Activated T-cell treated with anti-CD3 and anti-CD28 coated beads, Interleukin-2, amount 50 U/mL, for 4 hours (primary cell): ENCODE results near the gene OPTC. TPM values are rescaled to one million over a fixed set of nuclear protein-coding genes. Genes with fewer than 3 reads are reported as not detected.

Experiments
- ATAC-seq, 2 donors: fragments of 200-7000 bp; cut with Tn5 transposase; one replicate each; pipeline ENCODE4 v1.10.0; 2021
- DNase-seq: peaks from one replicate; pipeline ENCODE4 v3.0.0-alpha.2; 2020
- H3K27me3 Mint-ChIP-seq: one replicate; pipeline ENCODE4 v1.8.0; 2021; ENCODE audit warnings: low read depth, mixed read lengths
- H3K36me3 Mint-ChIP-seq: one replicate; pipeline ENCODE4 v1.8.0; 2022; ENCODE audit warnings: mixed read lengths; ENCODE audit not compliant: insufficient read depth
- H3K4me1 Mint-ChIP-seq: one replicate; pipeline ENCODE4 v1.8.0; 2021; ENCODE audit warnings: low read depth, mixed read lengths
- H3K4me3 Mint-ChIP-seq: one replicate; pipeline ENCODE4 v1.8.0; 2021; ENCODE audit warnings: mild to moderate bottlenecking, moderate library complexity, mixed read lengths
- H3K9me3 Mint-ChIP-seq: one replicate; pipeline ENCODE4 v1.8.0; 2021; ENCODE audit warnings: mixed read lengths
- total RNA-seq, 3 donors: library from RNA; stranded (reverse); gene quantifications; one replicate each; pipeline ENCODE4 v1.2.1, GENCODE V29; 2021

The OPTC gene
- total RNA-seq, 3 donors from 2014 or later: not detected

DNA sequence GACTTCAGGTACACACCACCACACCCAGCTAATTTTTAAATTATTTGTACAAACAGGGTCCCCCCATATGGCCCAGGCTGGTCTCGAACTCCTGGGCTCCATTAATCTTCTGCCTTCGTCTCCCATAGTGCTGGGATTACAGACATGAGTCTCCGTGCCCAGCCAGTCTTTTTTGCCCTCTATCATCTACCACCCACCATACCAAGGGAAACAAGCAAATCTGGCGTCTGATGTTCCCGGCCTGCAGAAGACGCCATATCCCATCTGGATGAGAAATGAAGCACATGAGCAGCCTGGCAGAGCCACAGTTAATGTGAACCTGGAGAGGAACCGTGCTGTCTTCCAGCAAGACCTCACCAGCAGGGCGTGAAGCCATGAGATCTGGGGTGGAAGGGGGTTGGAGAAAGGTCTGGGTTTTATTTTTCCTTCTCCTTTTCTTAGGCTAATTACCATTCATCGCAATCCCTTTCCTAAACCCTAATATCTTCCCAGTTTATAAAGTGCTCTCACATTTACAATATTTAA, 20.1 kb upstream of the OPTC start:
- Mint-ChIP-seq H3K4me1 (no peaks in the 10 kb centered on the region), H3K4me3 (no peak overlapping the region), H3K36me3 (no peaks in the 10 kb centered on the region), H3K9me3 (no peaks in the 10 kb centered on the region), H3K27me3 (peaks cover 25% of the 10 kb centered on the region)
- ATAC-seq (no peak), DNase-seq (no peak)

DNA sequence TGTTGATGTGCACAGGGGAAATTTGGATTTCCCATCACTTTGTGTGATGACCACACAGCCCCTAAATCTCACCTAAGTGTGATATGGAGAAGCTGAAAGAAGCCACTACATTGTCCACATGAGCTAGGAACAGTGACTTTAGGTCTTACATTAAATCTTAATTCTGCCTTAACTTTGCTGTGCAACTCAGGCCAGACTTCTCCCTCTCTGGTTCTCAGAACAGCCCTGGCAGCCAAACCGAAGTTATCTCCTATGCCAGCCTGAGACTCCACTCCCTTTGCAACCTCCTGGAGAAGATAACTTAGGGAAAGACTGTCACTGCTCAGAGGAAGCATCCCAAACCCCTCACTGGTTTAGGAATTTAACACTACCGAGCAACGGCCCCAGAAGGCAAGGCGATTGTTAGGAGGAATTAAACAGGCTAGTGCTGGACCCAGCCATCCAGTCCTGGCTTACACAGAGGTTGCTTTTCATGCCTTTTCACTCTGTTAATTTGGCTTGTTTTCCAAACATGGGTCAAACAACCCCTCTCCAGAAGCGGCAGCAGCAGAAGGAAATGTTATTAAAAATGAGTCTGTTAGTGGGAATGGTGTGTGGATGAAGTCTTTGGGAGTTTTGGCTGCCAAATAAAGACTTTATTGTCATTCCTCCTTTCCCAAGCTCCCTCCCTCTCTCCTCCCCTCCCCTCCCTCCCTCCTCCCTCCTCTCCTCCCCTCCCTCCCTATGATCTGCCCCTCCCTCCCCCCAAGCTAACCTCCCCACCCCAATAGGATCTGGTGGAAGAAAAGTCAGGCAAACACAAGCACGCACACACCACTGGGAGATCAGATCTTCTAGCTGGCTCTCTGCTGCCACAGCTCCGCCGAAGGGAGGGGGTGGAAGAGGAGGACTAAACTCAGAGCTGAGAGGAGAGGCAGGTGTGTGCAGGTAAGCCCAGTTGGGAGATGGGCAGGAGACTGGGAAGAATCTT, 18.7 kb upstream of the OPTC start, which contains the start of gene PRELP:
PRELP (plus strand) TSS at position 795 of the 970 bp plus-strand sequence. CDS start 7,379 bp downstream, outside the sequence.
- H3K4me3 Mint-ChIP-seq: no peak within 1 kb of the TSS
- no peaks in the 10 kb centered on the region for H3K4me1 Mint-ChIP-seq
- no peak for ATAC-seq
- no peaks in the 10 kb centered on the region for H3K9me3 Mint-ChIP-seq
- peaks cover 22% of the 10 kb centered on the region for H3K27me3 Mint-ChIP-seq
- DNase-seq: no peak
- H3K36me3 Mint-ChIP-seq: no peaks in the 10 kb centered on the region

- ATAC-seq (no peak), DNase-seq (no peak)
- Mint-ChIP-seq H3K36me3 (no peaks in the 10 kb centered on the region), H3K9me3 (no peaks in the 10 kb centered on the region), H3K4me3 (no peak overlapping the region), H3K4me1 (peaks cover 1% of the 10 kb centered on the region), H3K27me3 (peaks cover 18% of the 10 kb centered on the region)
Observed at GRCh38 chr1:203476216-203476814, 17.6 kb upstream of the OPTC start.

DNA sequence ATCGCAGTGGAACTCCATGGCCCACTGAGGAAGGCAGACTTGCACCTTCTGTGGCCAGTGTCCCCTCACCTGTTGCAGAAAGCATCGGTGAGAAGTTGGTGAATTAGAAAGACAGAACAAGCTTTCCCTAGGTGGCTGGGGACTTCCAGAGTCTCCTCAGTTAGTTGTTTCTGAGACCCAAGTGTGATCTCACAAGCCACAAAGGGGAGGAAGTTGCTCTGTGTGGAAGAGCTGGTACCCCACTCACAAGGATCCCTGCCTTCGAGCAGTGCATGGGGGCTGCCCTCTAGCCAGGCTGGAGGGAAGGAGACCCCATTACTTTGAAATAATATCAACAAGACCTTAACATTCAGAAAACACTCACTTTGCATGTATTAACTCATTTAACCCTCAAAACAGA, 16.2 kb upstream of the OPTC start:
- DNase-seq (no peak), ATAC-seq (no peak)
- H3K4me3 Mint-ChIP-seq: no peak overlapping the region
- peaks cover 18% of the 10 kb centered on the region for H3K27me3 Mint-ChIP-seq
- H3K4me1 Mint-ChIP-seq: peaks cover 1% of the 10 kb centered on the region
- no peaks in the 10 kb centered on the region for H3K9me3 Mint-ChIP-seq
- no peaks in the 10 kb centered on the region for H3K36me3 Mint-ChIP-seq

DNA sequence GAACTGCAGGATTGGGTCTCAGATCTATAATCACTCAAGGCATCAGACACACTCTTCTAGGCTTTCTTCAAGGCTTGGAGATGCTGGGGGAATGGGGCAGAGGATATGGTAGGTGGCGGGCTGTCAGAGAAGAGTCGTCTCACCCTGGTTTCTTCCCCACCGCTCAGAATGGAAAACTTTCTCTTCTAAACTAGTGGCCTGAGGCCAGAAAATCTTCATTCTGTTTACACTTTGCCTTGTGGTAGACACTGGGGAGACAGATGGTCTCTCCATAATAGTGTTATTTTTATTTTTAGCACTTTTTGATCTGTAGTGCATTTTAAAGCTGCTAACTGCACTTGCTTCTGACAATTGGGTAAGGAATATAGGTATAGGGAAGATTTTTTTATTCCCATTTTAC, 15.7 kb upstream of the OPTC start:
- ATAC-seq: no peak
- Mint-ChIP-seq H3K4me3 (no peak overlapping the region), H3K4me1 (peaks cover 1% of the 10 kb centered on the region), H3K9me3 (no peaks in the 10 kb centered on the region), H3K27me3 (peaks cover 18% of the 10 kb centered on the region), H3K36me3 (no peaks in the 10 kb centered on the region)
- DNase-seq: no peak

DNA sequence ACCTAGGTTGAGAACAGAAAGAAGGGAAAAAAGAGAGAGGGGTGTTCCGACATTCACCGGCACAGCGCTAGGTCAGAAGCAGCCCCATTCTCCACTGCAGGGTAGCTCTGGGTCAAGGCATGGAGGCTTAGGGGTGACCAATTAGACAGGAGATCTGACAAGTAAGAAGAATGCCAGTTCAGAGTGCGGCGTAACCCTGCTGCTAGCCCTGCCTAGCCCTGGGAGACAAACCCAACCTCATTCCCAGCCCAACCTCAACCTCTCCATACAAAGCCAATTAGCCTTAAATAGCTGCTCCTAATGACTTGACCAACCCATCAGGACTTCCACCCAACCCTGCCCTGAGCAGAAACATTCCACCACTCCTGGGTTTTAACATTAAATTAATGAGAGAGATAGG, 15.0 kb upstream of the OPTC start:
- Mint-ChIP-seq H3K27me3 (peaks cover 16% of the 10 kb centered on the region), H3K4me1 (peaks cover 1% of the 10 kb centered on the region), H3K36me3 (no peaks in the 10 kb centered on the region), H3K4me3 (no peak overlapping the region), H3K9me3 (no peaks in the 10 kb centered on the region)
- DNase-seq (no peak), ATAC-seq (no peak)

DNA sequence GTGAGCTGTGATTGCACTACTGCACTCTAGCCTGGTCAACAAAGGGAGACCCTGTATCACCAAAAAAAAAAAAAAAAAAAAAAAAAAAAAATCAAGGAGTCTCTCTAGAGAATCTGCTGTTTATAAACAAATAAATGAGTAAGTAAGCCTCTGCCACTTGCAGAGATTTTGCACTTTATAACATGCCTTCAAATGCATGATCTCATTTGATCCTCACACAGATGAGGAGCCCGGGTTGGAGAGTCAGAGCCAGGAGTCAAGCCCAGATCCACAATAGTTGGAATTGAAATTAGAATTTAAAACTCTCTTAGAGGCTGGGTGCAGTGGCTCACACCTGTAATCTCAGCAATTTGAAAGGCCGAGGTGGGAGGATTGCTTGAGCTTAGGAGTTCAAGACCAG, 14.3 kb upstream of the OPTC start:
- Mint-ChIP-seq H3K4me3 (no peak overlapping the region), H3K4me1 (peaks cover 1% of the 10 kb centered on the region), H3K27me3 (peaks cover 13% of the 10 kb centered on the region), H3K9me3 (no peaks in the 10 kb centered on the region), H3K36me3 (no peaks in the 10 kb centered on the region)
- ATAC-seq (no peak), DNase-seq (no peak)

GRCh38 chr1:203480084-203480483, 13.9 kb upstream of the OPTC start:
- Mint-ChIP-seq H3K27me3 (peaks cover 8% of the 10 kb centered on the region), H3K9me3 (no peaks in the 10 kb centered on the region), H3K4me3 (no peak overlapping the region), H3K36me3 (no peaks in the 10 kb centered on the region), H3K4me1 (peaks cover 1% of the 10 kb centered on the region)
- DNase-seq: no peak
- ATAC-seq: no peak

DNA sequence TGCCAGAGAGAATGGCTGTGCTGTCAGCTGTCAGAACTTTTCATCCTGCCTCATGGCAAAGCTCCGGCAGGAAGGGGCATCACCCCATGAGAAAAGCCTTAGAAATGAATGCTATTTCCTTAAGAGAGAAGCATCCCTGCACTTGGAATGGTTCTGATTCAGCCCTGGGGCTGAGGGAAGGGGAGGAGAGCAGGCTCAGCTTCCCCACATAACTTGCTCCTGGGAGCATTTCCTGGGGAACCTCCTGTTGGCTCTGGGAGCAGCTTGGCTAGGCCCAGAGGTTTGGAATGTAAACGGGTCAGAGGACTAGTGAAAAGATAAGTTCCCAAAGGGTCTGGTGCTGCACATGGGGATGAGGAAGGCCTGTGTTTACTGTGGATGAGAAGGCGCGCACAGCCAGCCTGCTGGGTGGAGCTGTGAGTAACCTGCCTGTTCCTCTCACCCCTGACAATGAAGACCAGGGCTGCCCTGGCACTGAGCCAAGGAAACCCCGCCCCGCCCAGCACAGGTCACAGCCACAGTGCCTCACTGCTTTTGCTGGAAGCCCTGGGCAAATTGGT, 13.3 kb upstream of the OPTC start:
- DNase-seq (peak; percentile 47), ATAC-seq (peak; percentile 54 to 81)
- Mint-ChIP-seq H3K9me3 (no peaks in the 10 kb centered on the region), H3K36me3 (no peaks in the 10 kb centered on the region), H3K4me3 (no peak overlapping the region), H3K4me1 (peaks cover 1% of the 10 kb centered on the region), H3K27me3 (peaks cover 6% of the 10 kb centered on the region)

- Mint-ChIP-seq H3K27me3 (peaks cover 2% of the 10 kb centered on the region), H3K4me3 (no peak overlapping the region), H3K4me1 (peaks cover 1% of the 10 kb centered on the region), H3K36me3 (no peaks in the 10 kb centered on the region), H3K9me3 (no peaks in the 10 kb centered on the region)
- no peak for DNase-seq
- no peak for ATAC-seq
Observed at GRCh38 chr1:203481196-203481595, 12.8 kb upstream of the OPTC start.

DNA sequence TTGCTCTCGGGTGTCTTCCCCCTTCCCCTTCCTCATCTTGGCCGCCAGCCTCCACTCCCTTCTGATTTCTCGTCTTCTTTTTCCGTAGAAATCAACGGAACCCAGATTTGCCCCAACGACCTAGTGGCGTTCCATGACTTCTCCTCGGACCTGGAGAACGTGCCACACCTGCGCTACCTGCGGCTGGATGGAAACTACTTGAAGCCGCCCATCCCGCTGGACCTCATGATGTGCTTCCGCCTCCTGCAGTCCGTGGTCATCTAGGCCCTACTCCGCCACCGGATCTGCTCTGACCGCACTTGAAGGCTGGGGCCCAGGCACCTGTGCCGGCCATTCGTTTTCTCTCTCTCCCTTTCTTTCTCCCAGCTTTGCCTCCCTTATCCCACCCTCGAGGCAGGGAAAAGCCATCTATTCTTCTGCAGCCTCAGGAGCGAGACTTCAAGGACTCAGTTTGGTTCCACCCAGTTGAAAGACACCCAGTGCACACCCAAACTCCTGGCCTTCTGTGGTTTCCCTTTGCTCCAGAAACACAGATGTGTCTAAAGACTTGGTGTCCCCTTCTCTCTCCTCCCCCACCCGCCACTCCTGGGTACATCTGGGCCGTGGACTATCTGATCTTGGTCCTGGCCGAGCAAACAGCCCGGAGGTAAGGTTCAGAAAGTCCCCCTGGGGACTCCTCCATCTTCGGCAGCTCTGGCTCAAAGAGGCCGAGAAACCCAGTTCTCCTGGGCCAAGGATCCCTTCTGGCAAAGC, 7.2 kb upstream of the OPTC start:
- no peaks in the 10 kb centered on the region for H3K27me3 Mint-ChIP-seq
- H3K4me1 Mint-ChIP-seq: peaks cover 2% of the 10 kb centered on the region
- ATAC-seq: no peak
- no peaks in the 10 kb centered on the region for H3K9me3 Mint-ChIP-seq
- peak overlapping the region; percentile 62 for H3K4me3 Mint-ChIP-seq
- no peak for DNase-seq
- no peaks in the 10 kb centered on the region for H3K36me3 Mint-ChIP-seq

DNA sequence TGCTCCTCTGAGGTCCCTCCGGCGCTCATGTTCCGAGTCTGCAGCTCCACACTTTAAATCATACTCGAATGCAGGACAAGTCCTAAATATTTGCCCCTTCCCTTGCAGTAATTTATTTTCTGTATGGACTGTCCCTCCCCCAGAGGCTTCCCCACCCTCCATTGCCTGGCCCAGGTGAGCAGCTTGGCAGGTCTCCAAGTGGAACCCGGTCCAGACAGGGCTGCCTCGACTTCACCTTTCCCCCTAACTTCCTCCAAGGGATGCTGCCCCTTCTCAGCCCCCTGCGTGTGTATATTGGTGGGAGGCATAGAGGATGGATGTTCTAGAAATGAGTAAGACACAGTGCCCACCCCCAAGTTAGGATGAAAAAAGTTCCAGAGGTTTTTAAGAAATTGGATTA, 5.4 kb upstream of the OPTC start:
- H3K4me3 Mint-ChIP-seq: no peak overlapping the region
- no peaks in the 10 kb centered on the region for H3K36me3 Mint-ChIP-seq
- H3K4me1 Mint-ChIP-seq: peaks cover 2% of the 10 kb centered on the region

GRCh38 chr1:203490607-203491006, 3.3 kb upstream of the OPTC start:
- no peaks in the 10 kb centered on the region for H3K36me3 Mint-ChIP-seq
- H3K9me3 Mint-ChIP-seq: no peaks in the 10 kb centered on the region
- no peak for DNase-seq
- peaks cover 2% of the 10 kb centered on the region for H3K4me1 Mint-ChIP-seq
- H3K4me3 Mint-ChIP-seq: no peak overlapping the region
- peaks cover 4% of the 10 kb centered on the region for H3K27me3 Mint-ChIP-seq
- no peak for ATAC-seq

More for the DNA sequence above, 5.4 kb upstream of the OPTC start:
- no peaks in the 10 kb centered on the region for H3K9me3 Mint-ChIP-seq
- H3K27me3 Mint-ChIP-seq: peaks cover 2% of the 10 kb centered on the region
- ATAC-seq (no peak), DNase-seq (no peak)

GRCh38 chr1:203491664-203492063, 2.3 kb upstream of the OPTC start:
- no peak overlapping the region for H3K4me3 Mint-ChIP-seq
- H3K36me3 Mint-ChIP-seq: no peaks in the 10 kb centered on the region
- H3K9me3 Mint-ChIP-seq: no peaks in the 10 kb centered on the region

More at GRCh38 chr1:203491664-203492063, 2.3 kb upstream of the OPTC start:
- ATAC-seq: no peak
- H3K27me3 Mint-ChIP-seq: peaks cover 4% of the 10 kb centered on the region
- peaks cover 2% of the 10 kb centered on the region for H3K4me1 Mint-ChIP-seq
- no peak for DNase-seq
